Gastroesophageal sphincter (tissue), 4 donors: Measurements from ENCODE around the gene SAE1. TPM values are rescaled to one million over a fixed set of nuclear protein-coding genes. Genes with fewer than 3 reads are reported as not detected.

Experiments used
- ATAC-seq: fragments of 150-250 bp; one replicate; pipeline ENCODE4 v1.9.1; 2016; ENCODE audit warnings: mild to moderate bottlenecking, moderate library complexity
- H3K27ac ChIP-seq, 4 donors: fragments of 200-600 bp; sonication (generic) in 3 of 4; 1 replicate in 3 of 4; 2 replicates in 1 of 4; pipeline ENCODE4 v1.5.1; 2016 to 2019
- H3K27me3 ChIP-seq: fragments of 200-600 bp; sonication (generic); one replicate; pipeline ENCODE4 v1.5.1; 2019
- H3K36me3 ChIP-seq, 2 donors: fragments of 200-600 bp; sonication (generic); one replicate each; pipeline ENCODE4 v1.5.1; 2019; ENCODE audit warnings: control low read depth in 1 of 2
- H3K4me1 ChIP-seq, 3 donors: fragments of 200-600 bp; sonication (generic); 1 replicate in 2 of 3; 2 replicates in 1 of 3; pipeline ENCODE4 v1.5.1; 2016 to 2019; ENCODE audit warnings: control low read depth in 2 of 3
- H3K4me3 ChIP-seq, 2 donors: fragments of 200-600 bp; sonication (generic); one replicate each; pipeline ENCODE4 v1.5.1; 2019; ENCODE audit warnings: mild to moderate bottlenecking in 1 of 2, moderate library complexity in 1 of 2
- H3K9me3 ChIP-seq, 3 donors: fragments of 200-600 bp; sonication (generic); one replicate each; pipeline ENCODE4 v1.5.1; 2017 to 2019; ENCODE audit warnings: control low read depth in 2 of 3
- CTCF ChIP-seq, 4 experiments: fragments of 200-600 bp in 2 of 4; fragments of 450-650 bp in 2 of 4; sonication (generic) in 1 of 4; IDR thresholded peaks; one replicate each; pipeline ENCODE4 v1.5.1; 2017 to 2019; ENCODE audit warnings: antibody characterized with exemption in 4 of 4, mild to moderate bottlenecking in 2 of 4, moderate library complexity in 2 of 4
- EP300 ChIP-seq: sonication (generic); formaldehyde crosslinking; IDR thresholded peaks from one replicate; pipeline ENCODE4 v1.6.1; 2017; ENCODE audit warnings: antibody characterized with exemption, mild to moderate bottlenecking
- POLR2A ChIP-seq, 2 donors: fragments of 450-650 bp; IDR thresholded peaks; one replicate each; pipeline ENCODE4 v1.6.1; 2017; ENCODE audit warnings: antibody characterized with exemption in 2 of 2, mild to moderate bottlenecking in 2 of 2, moderate library complexity in 1 of 2
- POLR2AphosphoS5 ChIP-seq: sonication (generic); formaldehyde crosslinking; IDR thresholded peaks from one replicate; pipeline ENCODE4 v1.6.1; 2017; ENCODE audit warnings: antibody characterized with exemption
- WGBS, 2 donors: methylation state at CpG; one replicate each; pipeline ENCODE4 v1.1.5; 2018; ENCODE audit warnings: low coverage in 1 of 2; 5-methylcytosine and 5-hydroxymethylcytosine counted together
- total RNA-seq, 4 donors: library from RNA; depleted of rRNA; stranded (reverse); fragments of >200 nt; gene quantifications; one replicate each; pipeline ENCODE4 v1.1.0, GENCODE V29; 2016

Gene SAE1
- total RNA-seq, 4 donors from 2014 or later: 134 to 157 (median 153) TPM

- no peaks in the 10 kb centered on the region for H3K9me3 ChIP-seq
- H3K27me3 ChIP-seq: no peaks in the 10 kb centered on the region
- no peak for TF ChIP-seq EP300
- ATAC-seq: peak; percentile 64
- 13 to 20% methylated on average over 4 to 11 of the region's 12 CpGs for WGBS, 2 donors
- H3K4me3 ChIP-seq: peak overlapping the region in 1 of 2 donors; percentile 6
- peak overlapping the region; percentile 51 to 85 (median 82) for H3K27ac ChIP-seq
- peaks cover 2 to 78% (median 17%) of the 10 kb centered on the region in 3 donors for H3K4me1 ChIP-seq
- H3K36me3 ChIP-seq: peaks cover 0 to 8% of the 10 kb centered on the region in 2 donors
Measured at GRCh38 chr19:47190167-47190727, 59.6 kb downstream of the SAE1 start.

GRCh38 chr19:47195434-47195833, 64.8 kb downstream of the SAE1 start:
- no peak for ATAC-seq
- WGBS, 2 donors: 67% methylated on average over 1 of the region's 1 CpG; no CpG with 5 or more reads in 1 of the 2 donors

GRCh38 chr19:47197141-47197540, 66.5 kb downstream of the SAE1 start:
- ATAC-seq: no peak
- Histone ChIP-seq H3K4me3 (no peak overlapping the region), H3K27me3 (no peaks in the 10 kb centered on the region), H3K36me3 (peaks cover 0 to 57% of the 10 kb centered on the region in 2 donors), H3K4me1 (peaks cover 0 to 14% (median 0%) of the 10 kb centered on the region in 3 donors), H3K9me3 (no peaks in the 10 kb centered on the region), H3K27ac (no peak overlapping the region)
- 63 to 73% methylated on average over 3 of the region's 4 CpGs for WGBS, 2 donors
- TF ChIP-seq EP300 (no peak), CTCF (IDR thresholded peaks at IDR 0.05) (no peak), POLR2A (IDR thresholded peaks at IDR 0.05) (no peak), POLR2AphosphoS5 (no peak)

More at GRCh38 chr19:47195434-47195833, 64.8 kb downstream of the SAE1 start:
- no peak overlapping the region for H3K4me3 ChIP-seq
- no peaks in the 10 kb centered on the region for H3K9me3 ChIP-seq
- peaks cover 0 to 41% of the 10 kb centered on the region in 2 donors for H3K36me3 ChIP-seq
- TF ChIP-seq EP300: no peak
- TF ChIP-seq POLR2A (IDR thresholded peaks at IDR 0.05): no peak
- TF ChIP-seq CTCF (IDR thresholded peaks at IDR 0.05): no peak
- no peak overlapping the region for H3K27ac ChIP-seq
- peaks cover 2 to 28% (median 6%) of the 10 kb centered on the region in 3 donors for H3K4me1 ChIP-seq
- no peaks in the 10 kb centered on the region for H3K27me3 ChIP-seq

- Histone ChIP-seq H3K27ac (no peak overlapping the region), H3K27me3 (no peaks in the 10 kb centered on the region), H3K4me1 (peaks cover 0 to 3% (median 0%) of the 10 kb centered on the region in 3 donors), H3K9me3 (no peaks in the 10 kb centered on the region), H3K36me3 (peaks cover 0 to 82% of the 10 kb centered on the region in 2 donors), H3K4me3 (no peak overlapping the region)
- no peak for ATAC-seq
- TF ChIP-seq POLR2AphosphoS5 (no peak), POLR2A (IDR thresholded peaks at IDR 0.05) (no peak), EP300 (no peak), CTCF (IDR thresholded peaks at IDR 0.05) (no peak)
- WGBS, 2 donors: 80 to 90% methylated on average over 2 to 3 of the region's 3 CpGs
Measured at GRCh38 chr19:47200530-47200929, 69.9 kb downstream of the SAE1 start.

- Histone ChIP-seq H3K9me3 (no peaks in the 10 kb centered on the region), H3K27me3 (no peaks in the 10 kb centered on the region), H3K36me3 (peaks cover 0 to 95% of the 10 kb centered on the region in 2 donors), H3K4me3 (no peak overlapping the region), H3K4me1 (peaks cover 0 to 3% (median 0%) of the 10 kb centered on the region in 3 donors), H3K27ac (no peak overlapping the region)
- no peak for ATAC-seq
- no peak for TF ChIP-seq EP300
- TF ChIP-seq CTCF (IDR thresholded peaks at IDR 0.05): no peak
- no peak for TF ChIP-seq POLR2AphosphoS5
- TF ChIP-seq POLR2A (IDR thresholded peaks at IDR 0.05): no peak
- WGBS, 2 donors: 79 to 82% methylated on average over 3 of the region's 3 CpGs
Measured at GRCh38 chr19:47203254-47203653, 72.6 kb downstream of the SAE1 start.
